Mucosa of descending colon (tissue), 3 donors: ENCODE results near the gene HSBP1. TPM values are rescaled to one million over a fixed set of nuclear protein-coding genes. Genes with fewer than 3 reads are reported as not detected.

Experiments used
- ATAC-seq: fragments of 200-7000 bp; cut with Tn5 transposase; one replicate; pipeline ENCODE4 v1.9.1; 2020; ENCODE audit warnings: mild to moderate bottlenecking, moderate library complexity
- DNase-seq, 3 donors: peaks; one replicate each; pipeline ENCODE4 v3.0.0-alpha.2; 2020
- H3K36me3 ChIP-seq: fragments of 200-600 bp; one replicate; pipeline ENCODE4 v1.8.0; 2021; ENCODE audit warnings: low read depth, mild to moderate bottlenecking
- H3K4me1 ChIP-seq: fragments of 200-600 bp; one replicate; pipeline ENCODE4 v1.8.0; 2021; ENCODE audit warnings: low read depth, mild to moderate bottlenecking
- H3K4me3 ChIP-seq: fragments of 200-600 bp; one replicate; pipeline ENCODE4 v1.8.0; 2021; ENCODE audit warnings: mild to moderate bottlenecking
- H3K9me3 ChIP-seq: fragments of 200-600 bp; one replicate; pipeline ENCODE4 v1.8.0; 2021; ENCODE audit warnings: mild to moderate bottlenecking
- CTCF ChIP-seq: fragments of 200-600 bp; IDR thresholded peaks from one replicate; pipeline ENCODE4 v1.8.0; 2022; ENCODE audit warnings: antibody characterized with exemption, mild to moderate bottlenecking
- intact Hi-C, 2 donors: fragments of 100-400 bp; cut with DNase I in 1 of 2; cut with micrococcal nuclease in 1 of 2; formaldehyde crosslinking; loops; one replicate each; pipeline versions ENCODE4 v1.11.0 to v1.11.1; 2022; cut with DNase I, micrococcal nuclease
- total RNA-seq, 3 donors: library from RNA; stranded (reverse); fragmentation: NEBNext Ultra II Directional in 2 of 3; extraction: Animal tissue kit (Norgen Biotek cat#: 25700) in 2 of 3; gene quantifications; one replicate each; pipeline versions ENCODE4 v1.2.1 to v1.2.4, GENCODE V29; 2021 to 2023
- donor health status: DM: no; HTN: no; CAD: no; lungs with moderate emphysema.
- donor health status: DM: no; HTN: no; CAD: no.
- donor health status: DM: no; HTN: yes; CAD: no.

The HSBP1 gene
- total RNA-seq, 3 donors from 2014 or later, result 76.9 to 89.2 (median 78.9) TPM

DNA sequence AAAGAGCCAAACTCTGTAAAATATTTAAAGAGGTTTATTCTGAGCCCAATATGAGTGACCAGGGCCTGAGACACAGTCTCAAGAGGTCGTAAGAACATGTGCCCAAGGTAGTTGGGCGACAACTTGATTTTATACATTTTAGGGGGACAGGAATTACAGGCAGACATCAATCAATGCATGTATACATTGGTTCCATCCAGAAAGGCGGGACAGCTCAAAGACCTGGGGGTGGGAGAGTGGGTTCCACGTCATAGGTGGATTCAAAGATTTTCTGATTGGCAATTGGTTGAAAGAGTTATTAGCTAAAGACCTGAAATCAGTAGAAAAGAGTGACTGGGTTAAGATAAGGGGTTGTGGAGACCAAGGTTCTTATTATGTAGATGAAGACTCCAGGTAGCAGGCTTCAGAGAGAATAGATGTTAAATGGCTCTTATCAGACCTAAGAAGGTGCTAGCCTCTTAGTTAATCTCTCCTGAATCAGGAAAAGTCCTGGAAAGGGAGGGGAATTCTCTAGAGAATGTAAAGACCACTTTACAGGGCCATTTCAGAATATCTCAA lies 32.4 kb downstream of the HSBP1 start:
- Histone ChIP-seq H3K9me3 (no peaks in the 10 kb centered on the region), H3K4me1 (no peaks in the 10 kb centered on the region), H3K36me3 (no peaks in the 10 kb centered on the region), H3K4me3 (no peak overlapping the region)
- TF ChIP-seq CTCF, result no peak
- no peak for DNase-seq
- ATAC-seq, result no peak
- intact Hi-C loops, result no loop called here

DNA sequence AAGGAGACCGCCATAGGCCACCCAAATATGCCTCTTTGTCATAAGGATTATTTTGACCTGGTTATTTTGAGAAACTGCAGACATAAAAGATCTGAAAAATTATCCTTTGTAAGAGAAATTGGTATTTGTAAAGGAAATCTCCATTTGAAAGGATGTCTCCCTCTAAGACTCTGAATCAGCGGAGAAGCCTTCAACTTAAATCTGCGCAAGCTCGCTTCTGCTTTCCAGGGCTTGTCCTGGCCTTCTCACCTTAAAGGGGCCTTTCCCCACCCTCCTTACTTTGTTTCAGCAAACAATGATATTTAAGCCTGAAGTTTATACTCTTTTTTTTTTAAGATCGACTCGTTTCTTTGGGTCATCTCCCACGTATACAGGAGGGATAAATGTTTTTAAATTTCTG lies 34.5 kb downstream of the HSBP1 start:
- ATAC-seq (no peak), DNase-seq (no peak)
- Histone ChIP-seq H3K4me3 (no peak overlapping the region), H3K36me3 (no peaks in the 10 kb centered on the region), H3K4me1 (no peaks in the 10 kb centered on the region), H3K9me3 (no peaks in the 10 kb centered on the region)
- intact Hi-C loops, result no loop called here
- no peak for TF ChIP-seq CTCF

DNA sequence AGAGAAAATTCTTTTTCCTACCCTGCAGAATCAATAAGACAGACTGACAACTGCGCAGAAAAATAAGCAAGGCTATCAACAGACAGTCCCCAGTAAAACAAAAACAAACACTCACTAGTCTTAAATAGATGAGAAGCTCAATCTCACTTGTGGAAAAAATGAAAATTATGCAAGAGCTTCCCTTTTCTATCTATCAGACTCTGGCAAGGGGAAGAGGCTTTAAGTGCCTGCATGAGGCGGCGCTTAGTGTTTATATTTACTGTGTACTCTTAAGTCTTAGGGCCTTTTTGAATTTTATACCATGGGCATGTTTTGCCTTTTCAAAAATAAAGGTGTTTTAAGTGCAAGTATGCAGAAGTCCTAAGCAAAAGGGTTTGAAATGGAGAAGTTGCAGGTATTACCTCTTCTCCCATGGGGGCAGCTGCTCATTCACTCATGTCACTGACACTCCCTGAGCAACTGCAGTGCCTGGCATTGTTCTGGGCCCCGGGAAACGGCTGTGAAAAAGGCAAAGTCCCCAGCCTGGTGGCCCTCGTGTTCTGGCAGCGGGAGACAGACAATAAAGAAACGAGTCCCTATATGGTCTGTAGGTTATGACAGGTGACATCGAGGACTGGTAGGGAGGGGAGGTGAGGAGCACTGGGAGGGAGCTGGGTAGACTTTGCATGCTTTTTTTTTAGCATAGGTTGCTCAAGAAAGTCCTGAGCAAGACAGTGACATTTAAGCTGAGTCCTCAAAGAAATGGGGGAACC lies 35.2 kb downstream of the HSBP1 start:
- no peaks in the 10 kb centered on the region for H3K4me1 ChIP-seq
- no peaks in the 10 kb centered on the region for H3K9me3 ChIP-seq
- ATAC-seq (peak; percentile 35), DNase-seq (no peak)
- no peak overlapping the region for H3K4me3 ChIP-seq
- TF ChIP-seq CTCF, result no peak
- H3K36me3 ChIP-seq, result no peaks in the 10 kb centered on the region
- intact Hi-C loops, result no loop called here

DNA sequence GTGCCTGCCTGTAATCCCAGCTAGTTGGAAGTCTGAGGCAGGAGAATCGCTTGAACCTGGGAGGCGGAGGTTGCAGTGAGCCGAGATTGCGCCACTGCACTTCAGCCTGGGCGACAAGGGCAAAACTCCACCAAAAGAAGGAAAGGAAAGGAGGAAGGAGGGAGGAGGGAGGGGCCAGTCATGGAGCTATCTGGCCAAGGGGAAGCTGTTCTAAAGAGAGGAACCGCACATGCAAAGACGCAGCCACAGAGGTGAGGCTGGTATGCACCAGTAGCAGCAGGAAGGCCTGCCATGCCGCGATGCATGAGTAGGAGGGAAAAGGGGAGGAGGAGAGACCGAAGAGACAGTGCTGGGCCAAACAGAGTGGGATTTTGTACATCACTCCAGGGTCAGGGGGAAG lies 35.9 kb downstream of the HSBP1 start:
- no peak for TF ChIP-seq CTCF
- peak; percentile 40 for ATAC-seq

GRCh38 chr16:83845263-83845662 lies 37.5 kb downstream of the HSBP1 start:
- Histone ChIP-seq H3K9me3 (no peaks in the 10 kb centered on the region), H3K36me3 (no peaks in the 10 kb centered on the region), H3K4me3 (no peak overlapping the region), H3K4me1 (no peaks in the 10 kb centered on the region)
- no peak for ATAC-seq
- DNase-seq, result no peak
- intact Hi-C loops, result no loop called here
- no peak for TF ChIP-seq CTCF

More for the DNA sequence above, 35.9 kb downstream of the HSBP1 start:
- Histone ChIP-seq H3K36me3 (no peaks in the 10 kb centered on the region), H3K9me3 (no peaks in the 10 kb centered on the region), H3K4me3 (no peak overlapping the region), H3K4me1 (no peaks in the 10 kb centered on the region)
- intact Hi-C loops, result no loop called here
- DNase-seq, result no peak
